ENCODE results near the gene FOXD2.

FOXD2 gene

DNA sequence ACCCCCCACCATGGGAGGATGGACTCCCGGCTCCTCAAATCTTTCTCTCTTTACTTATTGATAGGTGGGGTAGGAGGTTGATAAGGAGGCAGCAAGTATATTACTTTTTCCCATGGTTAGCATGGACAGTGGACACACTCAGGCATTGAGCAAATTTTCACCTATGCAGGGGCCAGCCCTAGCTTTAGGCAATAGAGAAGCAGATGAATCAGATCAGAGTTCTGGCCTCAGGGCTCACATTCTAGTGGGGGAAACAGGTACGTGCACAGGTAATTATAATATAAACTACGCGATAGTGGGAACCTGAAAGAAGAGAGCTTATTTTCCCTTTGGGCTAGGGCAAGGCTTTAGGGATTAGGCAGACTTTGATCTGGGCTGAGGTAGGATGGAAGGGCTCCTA is 35.3 kb upstream of the FOXD2 start:
- no peaks in the 10 kb centered on the region for H3K4me1 ChIP-seq (ENCODE audit: control insufficient read depth in 5 of 5, insufficient read depth in 5 of 5, low read length in 5 of 5)
- no peak overlapping the region for H3K9ac ChIP-seq (ENCODE audit: low read length in 5 of 5)
- H3K27me3 ChIP-seq (ENCODE audit: control insufficient read depth in 5 of 5, insufficient read depth in 4 of 5, low read length in 5 of 5): peaks cover 4 to 19% (median 15%) of the 10 kb centered on the region in 5 donors
- no peaks in the 10 kb centered on the region for H3K36me3 ChIP-seq (ENCODE audit: control insufficient read depth in 5 of 5, insufficient read depth in 5 of 5, low read length in 5 of 5)
- H3K9me3 ChIP-seq (ENCODE audit: control insufficient read depth in 5 of 5, low read length in 5 of 5): no peaks in the 10 kb centered on the region
- no peak overlapping the region for H3K4me3 ChIP-seq (ENCODE audit: low read depth in 1 of 5, low read length in 5 of 5)
- no peak overlapping the region for H3K27ac ChIP-seq (ENCODE audit: low read depth, low read length)

- H3K27me3 ChIP-seq (ENCODE audit: control insufficient read depth in 5 of 5, insufficient read depth in 4 of 5, low read length in 5 of 5): peaks cover 4 to 19% (median 15%) of the 10 kb centered on the region in 5 donors
- H3K36me3 ChIP-seq (ENCODE audit: control insufficient read depth in 5 of 5, insufficient read depth in 5 of 5, low read length in 5 of 5): no peaks in the 10 kb centered on the region
- H3K4me1 ChIP-seq (ENCODE audit: control insufficient read depth in 5 of 5, insufficient read depth in 5 of 5, low read length in 5 of 5): no peaks in the 10 kb centered on the region
- H3K9me3 ChIP-seq (ENCODE audit: control insufficient read depth in 5 of 5, low read length in 5 of 5): no peaks in the 10 kb centered on the region
- H3K27ac ChIP-seq (ENCODE audit: low read depth, low read length): no peak overlapping the region
- no peak overlapping the region for H3K4me3 ChIP-seq (ENCODE audit: low read depth in 1 of 5, low read length in 5 of 5)
- no peak overlapping the region for H3K9ac ChIP-seq (ENCODE audit: low read length in 5 of 5)
Observed at GRCh38 chr1:47403321-47403910, 34.4 kb upstream of the FOXD2 start.

GRCh38 chr1:47405697-47406096 is 32.1 kb upstream of the FOXD2 start:
- peaks cover 4 to 19% (median 10%) of the 10 kb centered on the region in 5 donors for H3K27me3 ChIP-seq (ENCODE audit: control insufficient read depth in 5 of 5, insufficient read depth in 4 of 5, low read length in 5 of 5)

DNA sequence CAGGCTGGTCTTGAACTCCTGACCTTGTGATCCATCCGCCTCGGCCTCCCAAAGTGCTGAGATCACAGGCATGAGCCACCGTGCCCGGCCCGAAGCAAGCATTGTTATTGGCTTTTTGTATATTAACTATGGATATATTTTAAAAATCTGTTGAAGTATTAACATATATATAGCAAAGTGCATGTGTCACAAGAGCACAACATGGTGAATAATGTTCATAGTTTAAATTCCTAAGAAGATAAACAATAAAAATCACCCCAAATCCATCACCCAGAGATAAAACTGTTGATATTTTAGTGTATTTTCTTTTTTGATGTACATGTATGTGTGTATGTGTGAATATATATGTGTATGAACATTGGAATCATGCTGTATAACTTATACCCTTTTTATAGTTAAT is 30.9 kb upstream of the FOXD2 start:
- Histone ChIP-seq H3K4me1 (ENCODE audit: control insufficient read depth in 5 of 5, insufficient read depth in 5 of 5, low read length in 5 of 5) (peaks cover 2 to 16% (median 13%) of the 10 kb centered on the region in 5 donors), H3K27me3 (ENCODE audit: control insufficient read depth in 5 of 5, insufficient read depth in 4 of 5, low read length in 5 of 5) (peaks cover 3 to 12% (median 8%) of the 10 kb centered on the region in 5 donors), H3K27ac (ENCODE audit: low read depth, low read length) (no peak overlapping the region), H3K9ac (ENCODE audit: low read length in 5 of 5) (no peak overlapping the region), H3K36me3 (ENCODE audit: control insufficient read depth in 5 of 5, insufficient read depth in 5 of 5, low read length in 5 of 5) (no peaks in the 10 kb centered on the region), H3K4me3 (ENCODE audit: low read depth in 1 of 5, low read length in 5 of 5) (no peak overlapping the region), H3K9me3 (ENCODE audit: control insufficient read depth in 5 of 5, low read length in 5 of 5) (no peaks in the 10 kb centered on the region)

More at GRCh38 chr1:47405697-47406096, 32.1 kb upstream of the FOXD2 start:
- Histone ChIP-seq H3K4me3 (ENCODE audit: low read depth in 1 of 5, low read length in 5 of 5) (no peak overlapping the region), H3K27ac (ENCODE audit: low read depth, low read length) (no peak overlapping the region), H3K9me3 (ENCODE audit: control insufficient read depth in 5 of 5, low read length in 5 of 5) (no peaks in the 10 kb centered on the region), H3K9ac (ENCODE audit: low read length in 5 of 5) (no peak overlapping the region), H3K36me3 (ENCODE audit: control insufficient read depth in 5 of 5, insufficient read depth in 5 of 5, low read length in 5 of 5) (no peaks in the 10 kb centered on the region), H3K4me1 (ENCODE audit: control insufficient read depth in 5 of 5, insufficient read depth in 5 of 5, low read length in 5 of 5) (peaks cover 2 to 16% (median 13%) of the 10 kb centered on the region in 5 donors)

GRCh38 chr1:47407481-47407880 is 30.4 kb upstream of the FOXD2 start:
- peaks cover 3 to 7% (median 6%) of the 10 kb centered on the region in 5 donors for H3K27me3 ChIP-seq (ENCODE audit: control insufficient read depth in 5 of 5, insufficient read depth in 4 of 5, low read length in 5 of 5)
- no peak overlapping the region for H3K27ac ChIP-seq (ENCODE audit: low read depth, low read length)
- peaks cover 2 to 16% (median 13%) of the 10 kb centered on the region in 5 donors for H3K4me1 ChIP-seq (ENCODE audit: control insufficient read depth in 5 of 5, insufficient read depth in 5 of 5, low read length in 5 of 5)
- no peaks in the 10 kb centered on the region for H3K36me3 ChIP-seq (ENCODE audit: control insufficient read depth in 5 of 5, insufficient read depth in 5 of 5, low read length in 5 of 5)
- no peaks in the 10 kb centered on the region for H3K9me3 ChIP-seq (ENCODE audit: control insufficient read depth in 5 of 5, low read length in 5 of 5)
- no peak overlapping the region for H3K9ac ChIP-seq (ENCODE audit: low read length in 5 of 5)
- H3K4me3 ChIP-seq (ENCODE audit: low read depth in 1 of 5, low read length in 5 of 5): no peak overlapping the region

DNA sequence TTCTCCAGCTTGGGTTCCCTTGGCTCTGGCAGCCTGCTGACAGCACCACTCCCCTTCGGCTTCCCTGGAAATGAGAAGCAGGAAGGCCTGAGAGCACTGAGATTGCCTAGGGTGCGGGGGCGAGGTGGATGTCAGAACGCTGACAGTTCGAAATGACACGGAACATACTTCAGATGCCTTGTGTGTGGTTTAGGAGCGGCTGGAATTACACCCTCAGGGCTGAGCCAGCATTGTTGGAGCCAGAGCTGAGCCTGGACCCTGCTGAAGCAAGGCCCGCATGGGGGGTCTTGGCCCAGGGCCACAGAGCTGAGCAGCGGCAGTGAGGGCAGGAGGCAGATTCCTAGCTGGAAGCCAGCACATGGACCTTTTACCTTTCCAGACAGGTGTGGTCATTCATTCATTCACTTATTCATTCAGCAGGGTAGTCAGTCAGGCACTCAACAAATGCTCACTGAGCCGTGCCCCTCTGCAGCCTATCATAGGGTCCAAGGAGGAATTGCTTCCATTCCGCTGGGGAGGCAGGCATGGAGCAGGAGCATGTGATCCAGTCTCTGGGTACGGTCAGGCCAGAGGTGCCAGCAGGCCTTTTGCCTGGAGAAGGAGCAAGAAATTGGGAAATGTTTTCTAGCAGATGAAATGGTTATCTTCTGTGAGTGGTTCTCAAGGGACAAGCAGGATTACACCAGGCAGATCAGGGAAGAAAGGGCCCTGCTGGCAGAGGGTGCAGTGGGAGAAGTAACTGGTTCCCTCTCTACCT is 28.4 kb upstream of the FOXD2 start:
- Histone ChIP-seq H3K9me3 (ENCODE audit: control insufficient read depth in 5 of 5, low read length in 5 of 5) (no peaks in the 10 kb centered on the region), H3K4me3 (ENCODE audit: low read depth in 1 of 5, low read length in 5 of 5) (peak overlapping the region in 1 of 5 donors; percentile 25), H3K9ac (ENCODE audit: low read length in 5 of 5) (no peak overlapping the region), H3K36me3 (ENCODE audit: control insufficient read depth in 5 of 5, insufficient read depth in 5 of 5, low read length in 5 of 5) (no peaks in the 10 kb centered on the region), H3K27ac (ENCODE audit: low read depth, low read length) (no peak overlapping the region), H3K27me3 (ENCODE audit: control insufficient read depth in 5 of 5, insufficient read depth in 4 of 5, low read length in 5 of 5) (peaks cover 0 to 13% (median 7%) of the 10 kb centered on the region in 5 donors), H3K4me1 (ENCODE audit: control insufficient read depth in 5 of 5, insufficient read depth in 5 of 5, low read length in 5 of 5) (peaks cover 2 to 16% (median 13%) of the 10 kb centered on the region in 5 donors)

DNA sequence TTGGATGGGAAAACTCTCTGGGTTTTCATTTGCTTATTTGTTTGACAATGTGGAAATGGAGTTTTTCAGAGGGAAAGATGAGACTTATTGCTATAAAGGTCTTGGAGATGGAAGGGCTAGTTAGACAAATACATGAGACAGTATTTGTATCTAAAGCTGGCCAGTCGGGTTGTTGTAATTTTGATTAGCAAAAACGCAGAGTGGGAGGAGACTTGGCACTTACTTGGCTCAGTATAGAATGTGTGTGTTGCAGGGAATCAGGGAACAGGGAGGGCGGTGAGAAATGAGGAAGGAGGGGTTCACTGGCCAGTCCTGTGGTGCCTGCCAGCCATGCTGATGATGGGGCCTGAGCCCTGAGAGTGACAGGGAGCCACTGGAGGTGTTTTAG is 27.8 kb upstream of the FOXD2 start:
- Histone ChIP-seq H3K27ac (ENCODE audit: low read depth, low read length) (no peak overlapping the region), H3K4me3 (ENCODE audit: low read depth in 1 of 5, low read length in 5 of 5) (no peak overlapping the region), H3K4me1 (ENCODE audit: control insufficient read depth in 5 of 5, insufficient read depth in 5 of 5, low read length in 5 of 5) (peaks cover 2 to 16% (median 13%) of the 10 kb centered on the region in 5 donors), H3K36me3 (ENCODE audit: control insufficient read depth in 5 of 5, insufficient read depth in 5 of 5, low read length in 5 of 5) (no peaks in the 10 kb centered on the region), H3K9ac (ENCODE audit: low read length in 5 of 5) (no peak overlapping the region), H3K27me3 (ENCODE audit: control insufficient read depth in 5 of 5, insufficient read depth in 4 of 5, low read length in 5 of 5) (peaks cover 0 to 17% (median 12%) of the 10 kb centered on the region in 5 donors), H3K9me3 (ENCODE audit: control insufficient read depth in 5 of 5, low read length in 5 of 5) (no peaks in the 10 kb centered on the region)

GRCh38 chr1:47411436-47411835 is 26.4 kb upstream of the FOXD2 start:
- no peak overlapping the region for H3K9ac ChIP-seq (ENCODE audit: low read length in 5 of 5)
- H3K27ac ChIP-seq (ENCODE audit: low read depth, low read length): no peak overlapping the region
- peaks cover 2 to 17% (median 13%) of the 10 kb centered on the region in 5 donors for H3K4me1 ChIP-seq (ENCODE audit: control insufficient read depth in 5 of 5, insufficient read depth in 5 of 5, low read length in 5 of 5)
- H3K27me3 ChIP-seq (ENCODE audit: control insufficient read depth in 5 of 5, insufficient read depth in 4 of 5, low read length in 5 of 5): peaks cover 6 to 27% (median 21%) of the 10 kb centered on the region in 5 donors
- no peaks in the 10 kb centered on the region for H3K36me3 ChIP-seq (ENCODE audit: control insufficient read depth in 5 of 5, insufficient read depth in 5 of 5, low read length in 5 of 5)
- H3K4me3 ChIP-seq (ENCODE audit: low read depth in 1 of 5, low read length in 5 of 5): no peak overlapping the region
- H3K9me3 ChIP-seq (ENCODE audit: control insufficient read depth in 5 of 5, low read length in 5 of 5): no peaks in the 10 kb centered on the region

GRCh38 chr1:47412437-47412836 is 25.4 kb upstream of the FOXD2 start:
- Histone ChIP-seq H3K9me3 (ENCODE audit: control insufficient read depth in 5 of 5, low read length in 5 of 5) (no peaks in the 10 kb centered on the region), H3K36me3 (ENCODE audit: control insufficient read depth in 5 of 5, insufficient read depth in 5 of 5, low read length in 5 of 5) (no peaks in the 10 kb centered on the region), H3K27me3 (ENCODE audit: control insufficient read depth in 5 of 5, insufficient read depth in 4 of 5, low read length in 5 of 5) (peaks cover 12 to 31% (median 26%) of the 10 kb centered on the region in 5 donors), H3K4me1 (ENCODE audit: control insufficient read depth in 5 of 5, insufficient read depth in 5 of 5, low read length in 5 of 5) (peaks cover 2 to 19% (median 13%) of the 10 kb centered on the region in 5 donors), H3K27ac (ENCODE audit: low read depth, low read length) (no peak overlapping the region), H3K9ac (ENCODE audit: low read length in 5 of 5) (no peak overlapping the region), H3K4me3 (ENCODE audit: low read depth in 1 of 5, low read length in 5 of 5) (no peak overlapping the region)

GRCh38 chr1:47415728-47416318 is 22.0 kb upstream of the FOXD2 start, which contains the start of gene FOXE3:
Gene FOXE3 (plus strand): TSS chr1:47416285. CDS start chr1:47416316, 31 bp downstream.
- H3K9me3 ChIP-seq (ENCODE audit: control insufficient read depth in 5 of 5, low read length in 5 of 5): no peaks in the 10 kb centered on the region
- H3K36me3 ChIP-seq (ENCODE audit: control insufficient read depth in 5 of 5, insufficient read depth in 5 of 5, low read length in 5 of 5): no peaks in the 10 kb centered on the region
- peak within 1 kb of the TSS in 4 of 5 donors; percentile 27 to 48 (median 38) for H3K4me3 ChIP-seq (ENCODE audit: low read depth in 1 of 5, low read length in 5 of 5)
- H3K27ac ChIP-seq (ENCODE audit: low read depth, low read length): no peak within 1 kb of the TSS
- peaks cover 0 to 6% (median 0%) of the 10 kb centered on the region in 5 donors for H3K4me1 ChIP-seq (ENCODE audit: control insufficient read depth in 5 of 5, insufficient read depth in 5 of 5, low read length in 5 of 5)
- peaks cover 19 to 54% (median 41%) of the 10 kb centered on the region in 5 donors for H3K27me3 ChIP-seq (ENCODE audit: control insufficient read depth in 5 of 5, insufficient read depth in 4 of 5, low read length in 5 of 5)
- no peak within 1 kb of the TSS for H3K9ac ChIP-seq (ENCODE audit: low read length in 5 of 5)

Data from subcutaneous abdominal adipose tissue (tissue), 5 donors.